ENCODE measurements around the gene PLD2.

GRCh38 chr17:4769628-4770027 is 37.3 kb upstream of the PLD2 start:
- TF ChIP-seq POLR2A (IDR thresholded peaks at IDR 0.05) (no peak), POLR2AphosphoS5 (IDR thresholded peaks at IDR 0.05) (no peak)
